HG02973 (cell line): Measurements from ENCODE around the gene CXorf38.

Source experiments
- ATAC-seq: cut with Tn5 transposase; IDR thresholded peaks from one replicate; pipeline ENCODE4 v1.9.1; 2021; ENCODE audit warnings: moderate library complexity; ENCODE audit not compliant: unreplicated experiment

Gene CXorf38

GRCh38 chrX:40647307-40648197 lies at the start of gene CXorf38:
CXorf38 (minus strand) TSS chrX:40647561; CDS start chrX:40647520, 41 bp downstream.
- peak; percentile 55 for ATAC-seq

GRCh38 chrX:40694802-40695201 lies 47.4 kb upstream of the CXorf38 start:
- ATAC-seq: no peak

- ATAC-seq: no peak
Observed at GRCh38 chrX:40688929-40689328, 41.6 kb upstream of the CXorf38 start.

GRCh38 chrX:40687169-40687568 lies 39.8 kb upstream of the CXorf38 start:
- no peak for ATAC-seq

- ATAC-seq: no peak
Observed at GRCh38 chrX:40685362-40685918, 38.1 kb upstream of the CXorf38 start.

GRCh38 chrX:40684092-40684491 lies 36.7 kb upstream of the CXorf38 start:
- ATAC-seq: no peak

GRCh38 chrX:40683245-40683644 lies 35.9 kb upstream of the CXorf38 start:
- ATAC-seq: no peak

GRCh38 chrX:40671126-40671525 lies 23.8 kb upstream of the CXorf38 start:
- no peak for ATAC-seq

GRCh38 chrX:40663880-40664630 lies 16.7 kb upstream of the CXorf38 start:
- no peak for ATAC-seq

- no peak for ATAC-seq
Observed at GRCh38 chrX:40663078-40663740, 15.8 kb upstream of the CXorf38 start.

- ATAC-seq: no peak
Observed at GRCh38 chrX:40661489-40661888, 14.1 kb upstream of the CXorf38 start.

- no peak for ATAC-seq
Observed at GRCh38 chrX:40660381-40660780, 13.0 kb upstream of the CXorf38 start.

GRCh38 chrX:40653535-40653934 lies 6.2 kb upstream of the CXorf38 start:
- no peak for ATAC-seq

GRCh38 chrX:40652664-40653063 lies 5.3 kb upstream of the CXorf38 start:
- no peak for ATAC-seq

GRCh38 chrX:40651620-40652223 lies 4.4 kb upstream of the CXorf38 start:
- no peak for ATAC-seq

GRCh38 chrX:40646489-40647306 lies 663 bp downstream of the CXorf38 start:
- peak; percentile 32 for ATAC-seq

GRCh38 chrX:40644821-40645358 lies 2.5 kb downstream of the CXorf38 start:
- ATAC-seq: no peak

GRCh38 chrX:40644176-40644575 lies 3.2 kb downstream of the CXorf38 start:
- ATAC-seq: no peak

GRCh38 chrX:40637687-40638086 lies 9.7 kb downstream of the CXorf38 start:
- no peak for ATAC-seq

GRCh38 chrX:40632199-40632598 lies 15.2 kb downstream of the CXorf38 start:
- ATAC-seq: no peak
